Measurements from ENCODE around the gene SIK2. TPM values are rescaled to one million over a fixed set of nuclear protein-coding genes. Genes with fewer than 3 reads are reported as not detected.
A peak's percentile ranks its signal among the peaks of the same experiment; 100 is the strongest.

Gene SIK2
- total RNA-seq, 4 donors from 2014 or later: 16.2 to 27.6 (median 20.9) TPM

- Histone ChIP-seq H3K9me3 (no peaks in the 10 kb centered on the region), H3K4me1 (peaks cover 0 to 15% (median 4%) of the 10 kb centered on the region in 3 donors), H3K27ac (no peak overlapping the region), H3K4me3 (no peak overlapping the region), H3K36me3 (no peaks in the 10 kb centered on the region), H3K27me3 (no peaks in the 10 kb centered on the region)
- ATAC-seq: no peak
- TF ChIP-seq POLR2AphosphoS5 (IDR thresholded peaks at IDR 0.05) (no peak), EP300 (IDR thresholded peaks at IDR 0.05) (no peak), POLR2A (IDR thresholded peaks at IDR 0.05) (no peak), CTCF (IDR thresholded peaks at IDR 0.05) (no peak)
- 0% methylated on average over 1 of the region's 2 CpGs; no CpG with 5 or more reads in 1 of the 2 donors for WGBS, 2 donors (ENCODE audit: low coverage in 1 of 2)
Measured at GRCh38 chr11:111585371-111585770, 16.9 kb upstream of the SIK2 start.

- H3K4me1 ChIP-seq: peaks cover 0 to 19% (median 4%) of the 10 kb centered on the region in 3 donors
- no peaks in the 10 kb centered on the region for H3K36me3 ChIP-seq
- 6% methylated on average over 1 of the region's 1 CpG for WGBS, 2 donors (ENCODE audit: low coverage in 1 of 2)
- H3K27me3 ChIP-seq: no peaks in the 10 kb centered on the region
- no peak overlapping the region for H3K4me3 ChIP-seq
- ATAC-seq: no peak
- TF ChIP-seq EP300 (IDR thresholded peaks at IDR 0.05) (no peak), CTCF (IDR thresholded peaks at IDR 0.05) (peak; percentile 20 to 58 (median 54))
- no peaks in the 10 kb centered on the region for H3K9me3 ChIP-seq
- no peak overlapping the region for H3K27ac ChIP-seq
Measured at GRCh38 chr11:111586388-111586831, 15.8 kb upstream of the SIK2 start.

GRCh38 chr11:111589114-111589513, 13.1 kb upstream of the SIK2 start:
- TF ChIP-seq CTCF (IDR thresholded peaks at IDR 0.05): no peak

GRCh38 chr11:111589886-111590499, 12.3 kb upstream of the SIK2 start:
- peak overlapping the region in 3 of 4 donors; percentile 12 to 20 (median 14) for H3K27ac ChIP-seq
- H3K27me3 ChIP-seq: no peaks in the 10 kb centered on the region
- 8 to 26% methylated on average over 2 to 4 of the region's 5 CpGs for WGBS, 2 donors (ENCODE audit: low coverage in 1 of 2)
- no peak for TF ChIP-seq POLR2A (IDR thresholded peaks at IDR 0.05)
- no peak for TF ChIP-seq EP300 (IDR thresholded peaks at IDR 0.05)
- no peak for TF ChIP-seq POLR2AphosphoS5 (IDR thresholded peaks at IDR 0.05)
- TF ChIP-seq CTCF (IDR thresholded peaks at IDR 0.05): no peak
- peaks cover 0 to 13% (median 0%) of the 10 kb centered on the region in 3 donors for H3K4me1 ChIP-seq
- no peak overlapping the region for H3K4me3 ChIP-seq
- ATAC-seq: no peak
- no peaks in the 10 kb centered on the region for H3K36me3 ChIP-seq
- H3K9me3 ChIP-seq: no peaks in the 10 kb centered on the region

More at GRCh38 chr11:111589114-111589513, 13.1 kb upstream of the SIK2 start:
- ATAC-seq: no peak
- no peak overlapping the region for H3K27ac ChIP-seq
- no peak overlapping the region for H3K4me3 ChIP-seq
- 72 to 85% methylated on average over 2 of the region's 2 CpGs for WGBS, 2 donors (ENCODE audit: low coverage in 1 of 2)
- no peaks in the 10 kb centered on the region for H3K27me3 ChIP-seq
- no peaks in the 10 kb centered on the region for H3K9me3 ChIP-seq
- no peaks in the 10 kb centered on the region for H3K36me3 ChIP-seq
- peaks cover 0 to 13% (median 0%) of the 10 kb centered on the region in 3 donors for H3K4me1 ChIP-seq

GRCh38 chr11:111591187-111591960, 10.9 kb upstream of the SIK2 start:
- Histone ChIP-seq H3K4me3 (no peak overlapping the region), H3K4me1 (peaks cover 0 to 13% (median 0%) of the 10 kb centered on the region in 3 donors), H3K9me3 (no peaks in the 10 kb centered on the region), H3K27ac (no peak overlapping the region), H3K36me3 (no peaks in the 10 kb centered on the region), H3K27me3 (no peaks in the 10 kb centered on the region)
- no peak for TF ChIP-seq POLR2A (IDR thresholded peaks at IDR 0.05)
- TF ChIP-seq POLR2AphosphoS5 (IDR thresholded peaks at IDR 0.05): no peak
- TF ChIP-seq EP300 (IDR thresholded peaks at IDR 0.05): no peak
- no peak for TF ChIP-seq CTCF (IDR thresholded peaks at IDR 0.05)
- WGBS, 2 donors (ENCODE audit: low coverage in 1 of 2): 81 to 85% methylated on average over 2 to 4 of the region's 4 CpGs
- no peak for ATAC-seq
